ENCODE measurements around the gene VNN1. TPM values are rescaled to one million over a fixed set of nuclear protein-coding genes. Genes with fewer than 3 reads are reported as not detected.

Gene VNN1
- total RNA-seq, 1 experiment from 2014 or later: not detected

DNA sequence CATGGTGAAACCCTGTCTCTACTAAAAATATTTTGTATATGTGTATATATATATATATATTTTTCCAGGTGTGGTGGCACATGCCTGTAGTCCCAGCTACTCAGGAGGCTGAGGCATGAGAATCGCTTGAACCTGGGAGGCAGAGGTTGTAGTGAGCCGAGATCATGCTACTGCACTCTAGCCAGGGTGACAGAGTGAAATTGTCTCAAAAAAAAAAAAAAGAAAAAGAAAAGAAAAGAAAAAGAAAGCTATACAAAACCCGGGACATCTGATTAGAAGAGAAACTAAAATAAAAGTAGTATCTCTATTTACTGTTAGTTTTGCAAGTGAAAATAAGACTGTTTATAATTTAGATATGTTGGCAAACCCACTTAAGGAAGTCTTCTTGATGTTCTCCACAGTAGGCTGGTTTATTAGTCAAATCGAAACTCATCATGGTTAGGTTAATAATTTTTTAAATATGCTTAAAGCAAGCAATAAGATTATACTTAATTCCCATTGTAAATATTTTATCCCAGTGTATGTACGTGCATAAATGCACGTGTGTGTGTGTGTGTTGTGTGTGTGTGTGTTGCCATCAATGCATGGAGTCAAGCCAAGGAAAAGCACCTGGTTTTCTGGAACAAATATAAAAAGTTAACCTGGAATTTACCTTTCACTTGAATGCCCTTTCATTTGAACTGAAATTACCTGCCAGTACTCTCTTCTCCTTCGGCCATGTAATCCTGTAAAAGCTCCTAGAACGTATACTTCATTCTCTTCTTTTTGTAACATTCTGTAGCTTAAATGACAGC is 36.8 kb upstream of the VNN1 start (continued):
- TF ChIP-seq, protein P1, sequence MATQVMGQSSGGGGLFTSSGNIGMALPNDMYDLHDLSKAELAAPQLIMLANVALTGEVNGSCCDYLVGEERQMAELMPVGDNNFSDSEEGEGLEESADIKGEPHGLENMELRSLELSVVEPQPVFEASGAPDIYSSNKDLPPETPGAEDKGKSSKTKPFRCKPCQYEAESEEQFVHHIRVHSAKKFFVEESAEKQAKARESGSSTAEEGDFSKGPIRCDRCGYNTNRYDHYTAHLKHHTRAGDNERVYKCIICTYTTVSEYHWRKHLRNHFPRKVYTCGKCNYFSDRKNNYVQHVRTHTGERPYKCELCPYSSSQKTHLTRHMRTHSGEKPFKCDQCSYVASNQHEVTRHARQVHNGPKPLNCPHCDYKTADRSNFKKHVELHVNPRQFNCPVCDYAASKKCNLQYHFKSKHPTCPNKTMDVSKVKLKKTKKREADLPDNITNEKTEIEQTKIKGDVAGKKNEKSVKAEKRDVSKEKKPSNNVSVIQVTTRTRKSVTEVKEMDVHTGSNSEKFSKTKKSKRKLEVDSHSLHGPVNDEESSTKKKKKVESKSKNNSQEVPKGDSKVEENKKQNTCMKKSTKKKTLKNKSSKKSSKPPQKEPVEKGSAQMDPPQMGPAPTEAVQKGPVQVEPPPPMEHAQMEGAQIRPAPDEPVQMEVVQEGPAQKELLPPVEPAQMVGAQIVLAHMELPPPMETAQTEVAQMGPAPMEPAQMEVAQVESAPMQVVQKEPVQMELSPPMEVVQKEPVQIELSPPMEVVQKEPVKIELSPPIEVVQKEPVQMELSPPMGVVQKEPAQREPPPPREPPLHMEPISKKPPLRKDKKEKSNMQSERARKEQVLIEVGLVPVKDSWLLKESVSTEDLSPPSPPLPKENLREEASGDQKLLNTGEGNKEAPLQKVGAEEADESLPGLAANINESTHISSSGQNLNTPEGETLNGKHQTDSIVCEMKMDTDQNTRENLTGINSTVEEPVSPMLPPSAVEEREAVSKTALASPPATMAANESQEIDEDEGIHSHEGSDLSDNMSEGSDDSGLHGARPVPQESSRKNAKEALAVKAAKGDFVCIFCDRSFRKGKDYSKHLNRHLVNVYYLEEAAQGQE (IDR thresholded peaks at IDR 0.05; ENCODE audit: low read depth): no peak
- TF ChIP-seq, protein P2, sequence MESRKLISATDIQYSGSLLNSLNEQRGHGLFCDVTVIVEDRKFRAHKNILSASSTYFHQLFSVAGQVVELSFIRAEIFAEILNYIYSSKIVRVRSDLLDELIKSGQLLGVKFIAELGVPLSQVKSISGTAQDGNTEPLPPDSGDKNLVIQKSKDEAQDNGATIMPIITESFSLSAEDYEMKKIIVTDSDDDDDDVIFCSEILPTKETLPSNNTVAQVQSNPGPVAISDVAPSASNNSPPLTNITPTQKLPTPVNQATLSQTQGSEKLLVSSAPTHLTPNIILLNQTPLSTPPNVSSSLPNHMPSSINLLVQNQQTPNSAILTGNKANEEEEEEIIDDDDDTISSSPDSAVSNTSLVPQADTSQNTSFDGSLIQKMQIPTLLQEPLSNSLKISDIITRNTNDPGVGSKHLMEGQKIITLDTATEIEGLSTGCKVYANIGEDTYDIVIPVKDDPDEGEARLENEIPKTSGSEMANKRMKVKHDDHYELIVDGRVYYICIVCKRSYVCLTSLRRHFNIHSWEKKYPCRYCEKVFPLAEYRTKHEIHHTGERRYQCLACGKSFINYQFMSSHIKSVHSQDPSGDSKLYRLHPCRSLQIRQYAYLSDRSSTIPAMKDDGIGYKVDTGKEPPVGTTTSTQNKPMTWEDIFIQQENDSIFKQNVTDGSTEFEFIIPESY (IDR thresholded peaks at IDR 0.05; ENCODE audit: extremely low read depth, insufficient replicate concordance, low read length): no peak
- TF ChIP-seq CBX3 (IDR thresholded peaks at IDR 0.05; ENCODE audit: low read depth) (no peak), EZH2phosphoT487 (IDR thresholded peaks at IDR 0.05; ENCODE audit: borderline replicate concordance) (no peak), EZH2 (IDR thresholded peaks at IDR 0.05) (no peak), CEBPB (IDR thresholded peaks at IDR 0.05; ENCODE audit: low read depth) (no peak), SIN3A (IDR thresholded peaks at IDR 0.05; ENCODE audit: low read depth) (no peak), YY1 (IDR thresholded peaks at IDR 0.05; ENCODE audit: extremely low read depth, insufficient replicate concordance, low read depth, low read length) (no peak)

All from HCT116 (cell line).